Measurements from ENCODE around the gene SDSL. TPM values are rescaled to one million over a fixed set of nuclear protein-coding genes. Genes with fewer than 3 reads are reported as not detected.

The SDSL gene
- total RNA-seq, 1 donor from 2014 or later: 14.5 TPM

GRCh38 chr12:113440947-113441782 lies 19.0 kb downstream of the SDSL start:
- no peak overlapping the region for H3K4me3 ChIP-seq (ENCODE audit: low read depth, low read length)
- no peak for TF ChIP-seq CTCF (IDR thresholded peaks at IDR 0.05; ENCODE audit: insufficient read depth, low read length, poor library complexity, severe bottlenecking)
- H3K27me3 ChIP-seq (ENCODE audit: control insufficient read depth, insufficient read depth, low read length): peaks cover 11% of the 10 kb centered on the region
- no peaks in the 10 kb centered on the region for H3K36me3 ChIP-seq (ENCODE audit: control insufficient read depth, insufficient read depth, low read length)
- DNase-seq (ENCODE audit: low read depth): no peak

- peaks cover 13% of the 10 kb centered on the region for H3K27me3 ChIP-seq (ENCODE audit: control insufficient read depth, insufficient read depth, low read length)
- H3K4me3 ChIP-seq (ENCODE audit: low read depth, low read length): no peak overlapping the region
- no peak for DNase-seq (ENCODE audit: low read depth)
- TF ChIP-seq CTCF (IDR thresholded peaks at IDR 0.05; ENCODE audit: insufficient read depth, low read length, poor library complexity, severe bottlenecking): no peak
- H3K36me3 ChIP-seq (ENCODE audit: control insufficient read depth, insufficient read depth, low read length): no peaks in the 10 kb centered on the region
These were observed 20.9 kb downstream of the SDSL start for GRCh38 chr12:113443030-113443539.

GRCh38 chr12:113445544-113446171 lies 23.5 kb downstream of the SDSL start:
- no peaks in the 10 kb centered on the region for H3K36me3 ChIP-seq (ENCODE audit: control insufficient read depth, insufficient read depth, low read length)
- H3K27me3 ChIP-seq (ENCODE audit: control insufficient read depth, insufficient read depth, low read length): peaks cover 18% of the 10 kb centered on the region
- H3K4me3 ChIP-seq (ENCODE audit: low read depth, low read length): no peak overlapping the region
- TF ChIP-seq CTCF (IDR thresholded peaks at IDR 0.05; ENCODE audit: insufficient read depth, low read length, poor library complexity, severe bottlenecking): no peak
- no peak for DNase-seq (ENCODE audit: low read depth)

GRCh38 chr12:113448873-113449272 lies 26.7 kb downstream of the SDSL start:
- no peak overlapping the region for H3K4me3 ChIP-seq (ENCODE audit: low read depth, low read length)
- H3K36me3 ChIP-seq (ENCODE audit: control insufficient read depth, insufficient read depth, low read length): no peaks in the 10 kb centered on the region
- peaks cover 13% of the 10 kb centered on the region for H3K27me3 ChIP-seq (ENCODE audit: control insufficient read depth, insufficient read depth, low read length)
- no peak for TF ChIP-seq CTCF (IDR thresholded peaks at IDR 0.05; ENCODE audit: insufficient read depth, low read length, poor library complexity, severe bottlenecking)
- DNase-seq (ENCODE audit: low read depth): no peak

- TF ChIP-seq CTCF (IDR thresholded peaks at IDR 0.05; ENCODE audit: insufficient read depth, low read length, poor library complexity, severe bottlenecking): no peak
These were observed 27.1 kb downstream of the SDSL start for GRCh38 chr12:113449299-113449698.

More at GRCh38 chr12:113449299-113449698, 27.1 kb downstream of the SDSL start:
- H3K36me3 ChIP-seq (ENCODE audit: control insufficient read depth, insufficient read depth, low read length): no peaks in the 10 kb centered on the region
- no peak for DNase-seq (ENCODE audit: low read depth)
- H3K27me3 ChIP-seq (ENCODE audit: control insufficient read depth, insufficient read depth, low read length): peaks cover 13% of the 10 kb centered on the region
- no peak overlapping the region for H3K4me3 ChIP-seq (ENCODE audit: low read depth, low read length)

Measured in kidney epithelial cell (primary cell).